ENCODE data around the gene PAX8.

PAX8 gene

DNA sequence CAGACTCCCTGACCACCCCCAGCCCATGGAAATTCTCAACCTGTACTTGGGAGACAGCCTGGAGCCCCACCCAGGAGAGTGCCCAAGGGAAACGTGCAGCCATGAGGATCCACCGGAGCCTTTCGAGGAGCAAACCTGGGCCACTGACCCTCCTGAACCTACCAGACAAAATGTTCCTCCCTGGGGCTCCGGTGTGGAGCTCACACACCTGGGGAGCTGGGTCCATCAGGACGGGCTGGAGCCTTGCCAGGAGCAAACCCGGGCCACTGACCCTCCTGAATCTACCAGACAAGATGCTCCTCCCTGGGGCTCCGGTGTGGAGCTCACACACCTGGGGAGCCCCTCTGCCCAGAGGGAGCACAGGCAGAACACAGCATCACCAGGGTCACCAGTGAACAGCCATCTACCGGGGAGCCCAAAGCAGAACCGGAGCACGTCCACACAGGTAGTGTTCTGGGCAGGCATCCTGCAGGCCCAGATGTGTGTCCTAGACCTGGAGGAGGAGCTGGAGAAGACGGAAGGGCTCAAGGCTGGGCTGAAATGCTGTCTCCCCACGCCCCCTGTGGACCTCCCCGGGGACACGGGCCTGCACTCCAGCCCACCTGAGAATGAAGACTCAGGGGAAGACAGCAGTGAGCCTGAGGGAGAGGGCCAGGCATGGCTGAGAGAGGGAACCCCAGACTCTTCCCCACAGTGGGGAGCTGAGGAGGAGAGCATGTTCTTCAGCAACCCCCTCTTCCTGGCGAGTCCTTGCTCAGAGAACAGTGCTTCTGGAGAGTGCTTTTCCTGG, 96.1 kb downstream of the PAX8 start:
- DNase-seq (ENCODE audit: low spot score), result no peak

DNA sequence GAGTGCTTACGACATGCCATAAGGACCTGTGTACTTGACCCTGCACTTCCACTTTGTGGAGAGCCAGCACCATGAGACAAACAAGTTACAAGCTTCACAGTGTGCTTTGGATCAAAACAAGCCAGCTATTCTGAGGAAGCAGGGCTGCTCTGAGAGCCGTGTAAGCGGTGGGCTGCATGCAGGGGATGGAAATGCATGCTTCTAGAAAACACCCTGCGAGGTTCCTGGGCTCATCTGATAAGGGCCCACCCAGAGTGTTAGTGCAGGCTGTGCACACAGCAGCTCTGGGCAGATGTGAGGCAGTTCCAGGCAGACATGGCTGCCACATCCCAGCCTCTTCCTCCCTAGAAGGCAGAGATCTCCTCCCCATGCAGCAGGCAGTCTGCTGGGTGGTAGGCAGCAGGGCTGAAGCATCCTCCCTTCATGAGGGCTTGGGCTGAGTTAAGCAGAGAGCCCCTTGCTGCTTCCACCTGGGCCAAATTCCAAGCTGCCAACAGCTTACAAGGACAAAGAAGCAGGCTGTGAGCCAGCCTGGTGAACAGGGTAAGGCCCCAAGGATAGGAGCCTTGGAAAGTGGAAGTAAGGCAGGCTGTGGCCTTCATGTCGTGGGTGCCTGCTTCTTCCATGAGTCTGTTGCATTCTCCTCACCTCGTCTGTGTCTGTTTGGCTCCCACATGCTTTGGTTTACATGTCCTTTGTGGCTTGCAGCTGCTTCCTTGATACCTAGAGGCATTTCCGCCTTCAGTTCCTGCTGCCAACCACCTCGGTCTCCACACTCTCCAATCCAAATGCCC, 97.3 kb downstream of the PAX8 start:
- DNase-seq (ENCODE audit: low spot score), result no peak

DNA sequence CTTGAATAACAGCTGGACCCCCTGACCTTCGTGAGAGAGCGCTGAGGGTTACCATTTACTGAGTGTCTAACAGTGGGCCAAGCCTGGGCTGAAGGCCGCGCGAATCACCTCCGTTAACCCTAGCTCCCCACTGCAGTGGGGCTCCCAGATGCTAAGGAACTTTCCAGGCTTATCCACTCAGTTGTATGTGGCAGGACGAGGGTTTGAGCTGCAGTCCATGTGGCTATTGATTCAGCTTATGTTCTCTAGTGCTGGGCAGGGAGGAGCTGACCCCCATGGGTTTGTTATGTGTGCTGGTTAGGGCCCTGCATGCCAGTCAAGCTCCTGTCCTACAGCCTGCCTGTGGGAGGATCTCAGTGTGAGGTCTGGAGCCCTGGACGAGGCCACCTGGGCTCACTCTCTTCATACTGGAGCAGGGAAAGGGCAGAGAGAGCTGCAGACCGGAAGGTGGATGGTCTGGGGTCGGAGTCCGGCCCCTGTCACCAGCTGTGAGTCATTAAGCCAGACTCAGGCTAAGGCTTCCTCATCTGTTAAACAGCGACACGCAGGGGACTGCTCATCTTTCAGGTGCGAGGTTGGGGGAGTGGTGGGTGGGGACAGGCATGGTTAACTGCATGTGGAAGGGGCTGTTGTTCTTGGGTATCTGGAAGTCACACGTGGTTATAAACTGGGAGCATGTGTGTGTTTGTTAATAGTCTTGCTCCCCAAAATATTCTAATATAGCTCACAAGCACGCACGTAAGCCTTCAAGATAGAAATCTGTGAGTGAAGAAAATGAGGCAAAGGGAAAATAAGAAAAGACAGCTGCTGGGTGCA, 98.4 kb downstream of the PAX8 start:
- DNase-seq (ENCODE audit: low spot score), result no peak

DNA sequence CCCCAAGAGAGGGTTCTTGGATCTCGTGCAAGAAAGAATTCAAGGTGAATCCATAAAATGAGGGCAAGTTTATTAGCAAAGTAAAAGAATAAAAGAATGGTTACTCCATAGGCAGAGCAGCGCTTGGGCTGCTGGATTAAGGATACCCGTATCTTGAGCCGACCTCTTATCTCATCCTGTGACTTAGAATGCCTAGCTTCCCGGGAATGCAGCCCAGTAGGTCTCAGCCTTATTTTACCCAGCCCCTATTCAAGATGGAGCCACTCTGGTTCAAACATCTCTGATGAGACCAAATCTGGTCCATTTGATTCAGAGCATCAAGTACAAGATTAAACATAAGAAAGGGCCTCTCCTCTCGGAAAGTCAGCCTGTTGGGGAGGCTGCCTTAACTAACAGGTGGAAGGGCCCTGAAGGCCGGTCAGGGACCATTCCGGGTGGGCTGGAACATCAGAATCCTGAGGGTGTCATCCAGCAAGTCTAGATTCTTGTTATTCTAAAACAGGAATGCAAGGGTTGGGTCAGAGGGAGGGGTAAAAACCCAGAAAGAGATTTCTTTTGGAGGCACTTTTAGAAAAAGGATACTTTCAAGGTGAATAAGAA, 99.2 kb downstream of the PAX8 start:
- DNase-seq (ENCODE audit: low spot score), result no peak

DNA sequence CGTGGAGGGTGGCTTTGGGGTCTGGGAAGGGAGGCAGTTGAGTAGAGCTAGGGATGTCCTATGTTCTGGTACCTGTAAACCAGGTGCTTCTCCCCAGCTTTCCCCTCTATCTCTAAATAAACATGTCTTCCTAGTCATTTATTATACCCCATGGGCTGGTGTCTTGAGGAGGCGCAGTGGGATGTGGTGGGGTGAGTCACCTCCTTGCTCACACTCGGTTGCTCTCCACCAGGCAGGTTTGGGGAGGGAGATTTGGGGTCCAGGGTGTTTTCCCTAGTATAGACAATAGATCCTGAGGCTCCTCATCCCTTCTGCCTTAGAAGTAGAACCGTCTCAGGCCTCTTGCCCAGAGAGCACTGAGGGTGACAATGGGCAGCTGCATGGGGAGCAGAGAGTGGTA, 99.8 kb downstream of the PAX8 start:
- peak; percentile 45 for DNase-seq (ENCODE audit: low spot score)

DNA sequence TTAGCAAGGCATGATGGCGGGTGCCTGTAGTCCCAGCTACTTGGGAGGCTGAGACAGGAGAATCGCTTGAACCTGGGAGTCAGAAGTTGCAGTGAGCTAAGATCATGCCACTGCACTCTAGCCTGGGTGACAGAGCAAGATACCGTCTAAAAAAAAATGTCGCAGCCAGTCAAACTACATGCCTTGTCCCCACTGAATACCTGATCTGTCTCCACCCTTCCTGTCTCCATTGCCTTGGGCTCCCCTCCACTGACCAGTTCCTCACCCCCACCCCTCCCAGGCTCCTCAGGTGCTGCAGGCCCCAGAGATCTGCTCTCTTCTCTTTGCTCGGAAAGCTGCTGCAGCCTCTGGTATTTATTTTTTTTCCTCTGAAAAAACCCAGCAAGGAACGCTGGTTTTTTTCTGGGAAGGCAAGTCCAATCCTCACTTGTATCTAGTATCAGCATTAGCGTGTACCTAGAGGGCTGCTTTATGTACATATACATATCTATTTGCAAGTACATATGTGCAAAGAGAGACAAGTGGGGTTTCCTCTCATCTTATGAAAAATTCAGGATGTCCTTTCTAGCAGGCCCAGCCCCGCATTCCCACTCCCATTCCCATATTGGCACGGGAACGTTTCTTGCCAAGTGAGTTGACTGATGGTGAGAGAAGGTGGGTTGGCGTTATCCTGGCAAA, 100.5 kb downstream of the PAX8 start:
- DNase-seq (ENCODE audit: low spot score), result no peak

DNA sequence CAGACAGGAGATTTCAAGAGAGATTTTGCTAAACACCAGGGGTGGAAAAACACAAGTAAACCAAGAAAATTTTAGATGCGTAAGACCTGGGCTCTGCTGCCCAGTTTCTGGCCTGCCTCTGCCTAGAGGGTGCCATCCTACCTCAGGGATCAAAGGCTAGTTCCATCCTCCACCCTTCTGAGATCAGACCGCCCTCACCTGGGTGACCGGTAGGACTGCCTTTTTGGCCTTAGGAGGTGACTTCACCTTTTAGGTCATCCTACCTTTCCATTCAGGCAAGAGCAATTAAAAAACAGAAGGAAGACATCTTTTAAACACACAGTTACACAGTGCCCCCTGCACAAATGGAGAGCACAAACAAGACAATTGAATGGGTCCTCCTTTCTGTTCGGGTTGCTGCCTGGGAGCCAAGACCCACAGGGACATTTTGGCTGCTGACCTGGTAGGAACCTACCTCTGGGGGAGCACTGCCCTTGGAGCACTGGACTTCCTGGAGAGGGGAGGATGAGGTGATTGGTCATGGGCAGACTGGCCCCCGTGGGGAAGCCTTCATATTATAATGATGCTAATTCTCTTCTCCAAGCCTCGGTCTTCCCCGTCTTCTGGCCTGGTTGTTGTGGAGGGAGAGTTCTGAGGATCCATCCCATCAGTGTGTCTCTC, 101.9 kb downstream of the PAX8 start:
- DNase-seq (ENCODE audit: low spot score), result no peak

DNA sequence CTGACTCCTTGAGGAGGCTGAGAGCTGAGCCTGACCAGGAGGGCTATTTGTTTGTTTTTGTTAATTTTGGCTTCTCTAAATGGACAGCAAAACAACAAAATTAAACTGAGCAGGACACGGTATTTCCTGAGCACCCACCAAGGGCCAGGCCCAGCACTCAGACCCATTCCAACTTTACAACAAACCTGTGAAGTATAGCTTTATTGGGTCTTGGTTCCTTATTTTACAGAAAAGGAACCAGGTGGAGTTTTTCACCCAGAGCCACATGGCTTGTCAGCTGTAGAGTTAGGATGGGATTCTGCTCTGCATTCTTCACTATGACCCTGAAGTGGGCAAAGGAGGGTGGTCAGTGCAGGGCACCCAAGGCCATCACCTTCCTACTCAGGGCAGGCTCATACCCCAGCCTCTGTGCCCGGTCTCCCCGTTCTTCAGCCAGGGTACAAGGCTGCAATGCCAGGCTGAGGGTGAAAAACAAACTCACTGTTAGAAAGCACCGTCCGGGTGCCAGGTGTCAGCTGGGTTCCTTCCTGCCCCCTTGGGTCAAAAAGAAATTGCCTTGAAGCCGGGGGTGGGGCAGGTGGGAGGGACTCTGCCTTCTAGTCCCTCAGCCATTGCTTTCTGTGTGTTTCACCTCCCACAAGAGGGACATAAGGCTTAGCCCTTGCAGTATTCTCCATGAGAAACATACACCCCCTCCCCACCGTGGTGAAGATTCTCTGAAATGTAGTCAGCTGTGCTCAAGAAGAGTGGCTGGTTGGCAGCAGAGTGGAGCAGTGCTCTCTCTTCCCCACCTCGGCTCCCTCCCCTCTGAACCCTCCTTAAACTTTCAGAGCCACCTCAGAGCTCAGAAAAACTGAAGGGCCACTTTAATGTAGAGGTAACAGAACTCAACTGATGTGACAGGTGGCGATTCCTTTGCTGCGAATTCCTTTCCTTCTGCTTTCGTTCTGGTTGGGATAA, 102.7 kb downstream of the PAX8 start:
- no peak for DNase-seq (ENCODE audit: low spot score)

DNA sequence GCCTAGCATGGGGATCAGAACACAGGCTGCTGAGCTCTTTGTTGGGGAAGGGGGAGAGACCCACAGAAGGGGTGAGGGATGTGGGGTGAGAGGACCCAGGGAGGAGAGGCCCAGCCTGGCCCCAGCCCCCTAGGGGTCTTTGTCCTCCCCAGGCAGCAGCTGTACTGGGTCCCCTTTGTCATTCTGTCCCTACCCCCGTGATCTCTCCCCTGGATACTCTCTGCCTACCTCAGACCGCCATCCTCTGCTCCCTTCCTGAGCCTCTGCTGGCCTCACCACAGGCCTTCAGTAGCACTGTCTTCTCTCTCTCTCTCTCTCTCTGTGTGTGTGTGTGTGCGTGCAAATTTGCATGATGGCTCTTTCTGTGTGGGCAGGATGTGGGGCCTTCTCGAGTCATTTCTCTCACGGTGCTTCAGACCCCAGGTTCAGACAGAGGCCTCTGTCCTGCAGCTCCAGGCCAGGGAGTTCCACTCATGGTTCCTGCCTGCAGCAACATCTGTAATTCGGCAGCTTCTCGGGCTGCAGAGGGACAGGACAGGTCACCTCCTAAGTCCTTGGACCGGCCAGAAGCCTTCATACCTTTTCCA, 103.6 kb downstream of the PAX8 start:
- DNase-seq (ENCODE audit: low spot score), result peak; percentile 71

DNA sequence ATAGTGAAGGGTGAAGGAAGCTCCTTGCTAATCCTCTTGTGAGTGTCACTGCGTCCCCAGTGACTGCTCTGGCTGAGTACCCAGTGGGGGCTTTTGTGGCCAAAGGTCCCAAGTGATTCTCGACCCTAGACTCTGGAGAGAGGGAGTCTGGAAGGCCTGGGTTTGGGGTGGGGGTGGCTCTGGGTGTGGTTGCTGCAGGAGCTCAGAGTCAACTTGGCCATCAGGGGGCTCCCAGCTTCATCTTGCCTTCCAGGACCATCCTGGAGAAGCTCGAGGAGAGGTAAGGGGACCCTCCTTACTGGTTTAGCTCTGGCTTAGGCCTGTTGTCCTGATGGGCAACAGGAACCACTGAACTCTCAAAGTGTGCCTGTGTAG, 104.4 kb downstream of the PAX8 start:
- DNase-seq (ENCODE audit: low spot score), result no peak

DNA sequence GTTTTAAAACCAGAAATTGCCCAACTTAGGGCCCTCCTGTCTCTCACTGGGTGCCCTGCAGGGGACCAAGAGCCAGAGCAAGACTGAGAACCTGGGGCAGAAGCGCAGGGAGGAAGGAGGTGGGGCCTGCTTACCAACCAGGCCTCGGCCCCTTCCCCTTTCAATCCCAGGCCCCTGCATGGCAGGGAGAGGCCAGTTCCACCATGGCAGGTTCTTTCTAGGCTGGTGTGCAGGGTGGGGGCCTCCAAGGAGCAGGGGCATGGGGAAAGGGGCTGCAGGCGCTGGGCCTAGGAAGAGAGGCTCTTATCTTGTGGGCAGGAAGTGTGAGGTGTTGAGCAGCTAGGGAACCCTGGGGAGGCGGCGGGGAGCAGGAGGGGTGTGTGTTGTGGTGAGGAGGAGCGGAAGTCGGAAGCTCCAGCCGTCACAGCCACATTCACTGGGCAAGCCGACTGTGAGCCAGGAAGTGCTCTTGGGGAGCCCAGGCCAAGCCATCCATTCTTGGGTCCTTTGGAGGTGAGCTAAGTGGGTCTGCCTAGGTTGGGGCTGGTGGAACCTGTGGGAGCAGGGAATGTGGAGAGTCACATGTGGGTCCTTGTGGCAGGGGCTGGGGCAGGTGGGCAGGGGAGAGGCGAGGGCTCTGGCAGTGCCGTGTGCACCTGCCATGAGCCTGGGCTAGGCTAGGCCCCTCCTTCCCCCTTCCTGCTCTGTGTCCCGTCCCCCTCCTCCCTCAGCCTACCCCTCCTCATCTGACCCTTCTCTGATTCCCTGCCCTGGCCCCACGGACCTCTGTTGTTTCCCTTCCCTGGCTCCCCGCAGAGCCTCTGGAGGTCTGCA, 105.0 kb downstream of the PAX8 start, which contains the start of gene PSD4:
TSS of gene PSD4 (plus strand) at position 430 of the 834 bp plus-strand sequence. CDS start 8,486 bp downstream, outside the sequence.
- DNase-seq (ENCODE audit: low spot score), result peak; percentile 81

DNA sequence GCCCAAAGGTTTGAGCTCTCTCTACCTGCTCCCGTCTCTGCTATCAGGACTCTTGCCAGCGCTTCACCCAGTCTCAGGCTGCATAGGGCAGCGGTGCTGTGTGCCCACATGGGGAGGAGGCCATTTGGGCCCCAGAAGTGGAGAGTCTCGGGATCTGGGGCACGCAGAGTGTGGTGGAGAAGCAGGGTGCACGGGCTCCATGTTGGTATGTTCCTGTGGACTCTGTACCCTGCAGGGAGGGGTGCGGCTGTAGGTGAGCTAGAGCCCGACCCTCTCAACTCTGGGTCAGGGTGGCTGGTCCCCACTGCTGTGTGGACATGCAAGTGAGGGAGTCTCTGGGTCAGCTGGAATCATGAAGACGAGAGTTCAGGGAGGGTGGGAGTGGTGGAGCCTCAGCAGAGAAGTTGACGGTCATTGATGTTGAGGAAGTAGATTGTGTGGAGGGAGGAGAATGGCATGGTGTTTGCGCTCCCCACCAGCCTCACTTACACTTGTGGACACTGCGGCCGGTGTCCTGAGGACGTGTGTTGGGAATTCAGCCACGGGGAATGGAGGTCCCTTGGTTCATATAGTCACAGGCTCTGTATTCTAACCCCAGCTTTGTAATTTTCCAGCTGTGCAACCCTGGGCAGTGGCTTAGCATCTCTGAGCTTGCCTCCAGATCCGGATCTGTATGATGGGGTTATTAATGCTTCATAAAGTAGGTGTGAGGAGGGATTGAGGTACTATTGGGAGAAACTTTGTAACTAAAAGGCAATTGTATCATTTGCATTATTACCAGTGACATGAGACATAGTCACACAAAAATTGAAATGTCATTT, 105.8 kb downstream of the PAX8 start:
- no peak for DNase-seq (ENCODE audit: low spot score)

DNA sequence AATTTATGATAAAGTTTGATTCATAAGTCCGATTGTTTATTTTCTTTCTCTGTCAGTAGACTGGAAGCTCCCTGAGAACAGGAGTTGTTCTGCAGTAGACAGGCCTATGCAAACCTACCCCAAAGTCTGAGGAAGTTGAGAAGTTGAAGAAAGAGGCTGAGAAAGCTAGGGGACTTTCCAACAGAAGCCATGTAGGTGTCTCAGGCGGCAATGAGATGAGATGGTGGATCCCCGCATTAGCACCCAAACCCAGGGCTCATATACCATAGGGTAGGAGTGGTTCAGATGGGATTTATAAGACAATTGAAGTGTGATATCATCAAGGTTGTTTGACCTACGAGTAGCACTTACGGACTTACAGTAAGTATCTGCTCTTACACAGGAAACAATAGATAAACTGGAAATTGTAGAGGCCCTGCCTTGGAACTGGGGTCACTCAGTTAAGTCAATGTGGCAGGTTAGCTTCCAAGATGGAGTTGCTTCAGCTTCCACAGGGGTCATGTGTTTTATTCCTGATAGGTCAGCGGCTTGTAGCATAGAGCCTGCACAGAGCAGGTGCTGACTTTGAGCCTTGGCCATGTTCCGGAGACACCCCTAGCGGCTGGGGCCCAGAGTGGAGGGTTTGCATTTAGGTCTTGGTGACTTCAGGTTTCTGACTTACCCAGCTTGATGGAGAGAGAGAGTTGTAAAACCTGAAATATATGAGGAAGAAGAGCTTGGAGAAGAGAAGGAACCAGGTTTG, 107.2 kb downstream of the PAX8 start:
- DNase-seq (ENCODE audit: low spot score), result no peak

DNA sequence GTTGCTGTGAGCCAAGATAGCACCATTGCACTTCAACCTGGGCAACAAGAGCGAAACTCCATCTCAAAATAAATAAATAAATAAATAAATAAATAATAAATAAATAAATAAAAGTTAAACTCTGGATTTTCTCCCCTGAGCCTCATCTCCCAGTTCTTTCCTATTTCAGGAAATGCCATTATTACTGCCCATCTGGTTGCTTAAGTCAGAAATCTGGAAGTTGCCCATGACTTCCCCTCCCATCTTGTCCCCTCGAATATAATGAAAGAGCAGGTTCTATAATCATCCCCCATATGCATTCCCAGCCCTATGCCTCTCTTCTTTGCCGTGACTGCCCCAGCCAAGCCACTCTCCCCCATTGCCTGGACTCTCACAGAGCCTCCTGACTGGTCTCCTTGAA, 109.1 kb downstream of the PAX8 start:
- DNase-seq (ENCODE audit: low spot score), result no peak

DNA sequence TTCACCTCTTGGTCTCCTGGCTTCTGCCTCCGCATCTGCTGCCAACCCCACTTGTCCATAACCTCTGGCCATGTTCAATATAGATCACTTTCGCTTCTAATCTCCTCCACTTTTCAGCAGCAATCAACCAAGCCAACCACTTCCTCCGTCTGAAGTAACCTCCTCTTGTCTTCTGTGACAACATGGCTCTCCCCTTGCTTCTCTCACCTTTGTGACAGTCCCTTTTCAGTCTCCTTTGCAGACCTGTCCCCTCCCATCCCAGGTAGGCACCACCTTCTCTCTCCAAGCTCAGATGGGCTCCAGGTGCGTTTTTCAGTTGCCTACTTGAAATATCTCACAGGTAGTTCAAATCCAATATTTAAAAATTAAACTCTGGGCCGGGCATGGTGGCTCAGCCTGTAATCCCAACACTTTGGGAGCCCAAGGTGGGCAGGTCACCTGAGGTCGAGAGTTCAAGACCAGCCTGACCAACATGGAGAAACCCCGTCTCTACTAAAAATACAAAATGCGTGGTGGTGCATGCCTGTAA, 109.7 kb downstream of the PAX8 start:
- peak; percentile 59 for DNase-seq (ENCODE audit: low spot score)

DNA sequence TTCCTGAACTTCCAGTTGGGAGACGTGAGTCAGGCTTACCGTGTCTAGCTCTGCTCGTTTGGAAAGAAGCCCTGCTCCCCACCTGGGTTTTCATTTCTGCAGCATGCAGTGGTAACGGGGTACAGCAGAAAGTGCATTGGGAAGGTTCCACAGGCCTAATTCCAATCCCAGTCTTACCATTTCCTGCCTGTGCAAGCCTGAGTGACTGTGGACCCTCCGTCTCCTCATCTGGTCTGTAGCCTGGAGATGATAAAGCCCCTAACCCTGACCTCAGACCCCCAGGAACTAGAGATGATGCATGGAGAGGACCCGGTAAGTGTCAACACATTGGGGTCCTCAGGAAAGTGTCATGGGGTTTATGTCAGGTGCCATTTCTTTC, 110.8 kb downstream of the PAX8 start:
- DNase-seq (ENCODE audit: low spot score), result no peak
